Measurements from ENCODE around the gene MTMR12. TPM values are rescaled to one million over a fixed set of nuclear protein-coding genes. Genes with fewer than 3 reads are reported as not detected.
"Not testable (repeated sequence)": the region's sequence is repeated elsewhere in the genome, so short reads cannot be mapped to it uniquely, and the experiment has no call there.

MTMR12 gene
- total RNA-seq, 4 donors from 2014 or later: 35.8 to 40.0 (median 38.1) TPM

DNA sequence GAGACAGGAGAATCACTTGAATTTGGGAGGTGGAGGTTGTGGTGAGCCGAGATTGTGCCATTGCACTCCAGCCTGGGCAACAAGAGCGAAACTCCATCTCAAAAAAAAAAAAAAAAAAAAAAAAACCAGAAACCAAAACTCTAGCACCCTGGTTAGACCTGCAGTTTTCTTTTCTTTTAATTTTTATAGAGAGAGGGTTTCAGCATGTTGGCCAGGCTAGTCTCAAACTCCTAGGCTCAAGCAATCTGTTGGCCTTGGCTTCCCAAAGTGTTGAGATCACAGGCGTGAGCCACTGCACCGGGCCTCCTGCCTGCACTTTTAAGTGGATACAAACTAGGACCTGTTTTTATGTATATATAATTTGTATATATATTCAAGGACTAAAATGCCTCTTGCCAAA lies 12.9 kb upstream of the MTMR12 start:
- H3K4me3 ChIP-seq: no peak overlapping the region
- H3K4me1 ChIP-seq: peaks cover 0 to 11% (median 0%) of the 10 kb centered on the region in 4 donors
- no peaks in the 10 kb centered on the region for H3K27me3 ChIP-seq
- H3K36me3 ChIP-seq: no peaks in the 10 kb centered on the region
- no peak overlapping the region for H3K27ac ChIP-seq
- TF ChIP-seq EP300 (IDR thresholded peaks at IDR 0.05) (no peak), POLR2A (IDR thresholded peaks at IDR 0.05) (no peak)
- TF ChIP-seq, protein P1, sequence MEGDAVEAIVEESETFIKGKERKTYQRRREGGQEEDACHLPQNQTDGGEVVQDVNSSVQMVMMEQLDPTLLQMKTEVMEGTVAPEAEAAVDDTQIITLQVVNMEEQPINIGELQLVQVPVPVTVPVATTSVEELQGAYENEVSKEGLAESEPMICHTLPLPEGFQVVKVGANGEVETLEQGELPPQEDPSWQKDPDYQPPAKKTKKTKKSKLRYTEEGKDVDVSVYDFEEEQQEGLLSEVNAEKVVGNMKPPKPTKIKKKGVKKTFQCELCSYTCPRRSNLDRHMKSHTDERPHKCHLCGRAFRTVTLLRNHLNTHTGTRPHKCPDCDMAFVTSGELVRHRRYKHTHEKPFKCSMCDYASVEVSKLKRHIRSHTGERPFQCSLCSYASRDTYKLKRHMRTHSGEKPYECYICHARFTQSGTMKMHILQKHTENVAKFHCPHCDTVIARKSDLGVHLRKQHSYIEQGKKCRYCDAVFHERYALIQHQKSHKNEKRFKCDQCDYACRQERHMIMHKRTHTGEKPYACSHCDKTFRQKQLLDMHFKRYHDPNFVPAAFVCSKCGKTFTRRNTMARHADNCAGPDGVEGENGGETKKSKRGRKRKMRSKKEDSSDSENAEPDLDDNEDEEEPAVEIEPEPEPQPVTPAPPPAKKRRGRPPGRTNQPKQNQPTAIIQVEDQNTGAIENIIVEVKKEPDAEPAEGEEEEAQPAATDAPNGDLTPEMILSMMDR (IDR thresholded peaks at IDR 0.05): no peak
- H3K9me3 ChIP-seq: peaks cover 0 to 8% (median 4%) of the 10 kb centered on the region in 4 donors
- WGBS, 2 donors: 90 to 94% methylated on average over 4 of the region's 4 CpGs
- DNase-seq (ENCODE audit: low spot score in 2 of 2): no peak

- no peak overlapping the region for H3K27ac ChIP-seq
- 50 to 52% methylated on average over 3 of the region's 3 CpGs for WGBS, 2 donors
- no peaks in the 10 kb centered on the region for H3K36me3 ChIP-seq
- no peak overlapping the region for H3K4me3 ChIP-seq
- no peak for DNase-seq (ENCODE audit: low spot score in 2 of 2)
- H3K9me3 ChIP-seq: peaks cover 0 to 8% (median 4%) of the 10 kb centered on the region in 4 donors
- TF ChIP-seq, protein P1 (IDR thresholded peaks at IDR 0.05): no peak
- peaks cover 0 to 11% (median 0%) of the 10 kb centered on the region in 4 donors for H3K4me1 ChIP-seq
- H3K27me3 ChIP-seq: no peaks in the 10 kb centered on the region
Observed at GRCh38 chr5:32325062-32325461, 12.3 kb upstream of the MTMR12 start.

DNA sequence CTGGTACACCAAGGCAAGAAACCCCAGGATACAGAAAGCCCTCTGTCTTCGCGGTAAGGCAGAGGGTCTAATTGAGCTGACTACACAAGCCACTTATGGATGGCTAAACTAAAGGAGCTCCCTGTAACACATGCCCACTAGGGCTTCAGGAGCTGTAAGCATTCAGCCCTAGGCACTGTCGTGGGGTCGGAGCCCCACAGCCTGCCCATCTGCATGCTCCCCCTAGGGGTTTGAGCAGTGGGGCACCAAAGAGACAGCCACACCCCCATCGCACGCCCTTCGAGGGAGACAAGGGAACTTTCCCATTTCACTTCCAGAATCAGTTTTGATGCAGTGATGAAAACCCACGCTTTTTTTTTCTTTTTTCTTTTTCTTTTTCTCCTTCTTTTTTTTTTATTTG lies 11.0 kb upstream of the MTMR12 start:
- TF ChIP-seq POLR2A (IDR thresholded peaks at IDR 0.05) (no peak), EP300 (IDR thresholded peaks at IDR 0.05) (no peak)
- TF ChIP-seq, protein P1 (IDR thresholded peaks at IDR 0.05): no peak
- Histone ChIP-seq H3K27me3 (no peaks in the 10 kb centered on the region), H3K4me1 (no peaks in the 10 kb centered on the region), H3K36me3 (no peaks in the 10 kb centered on the region), H3K27ac (no peak overlapping the region), H3K9me3 (peaks cover 0 to 8% (median 4%) of the 10 kb centered on the region in 4 donors), H3K4me3 (no peak overlapping the region)
- 70 to 81% methylated on average over 8 of the region's 8 CpGs for WGBS, 2 donors
- DNase-seq (ENCODE audit: low spot score in 2 of 2): no peak

DNA sequence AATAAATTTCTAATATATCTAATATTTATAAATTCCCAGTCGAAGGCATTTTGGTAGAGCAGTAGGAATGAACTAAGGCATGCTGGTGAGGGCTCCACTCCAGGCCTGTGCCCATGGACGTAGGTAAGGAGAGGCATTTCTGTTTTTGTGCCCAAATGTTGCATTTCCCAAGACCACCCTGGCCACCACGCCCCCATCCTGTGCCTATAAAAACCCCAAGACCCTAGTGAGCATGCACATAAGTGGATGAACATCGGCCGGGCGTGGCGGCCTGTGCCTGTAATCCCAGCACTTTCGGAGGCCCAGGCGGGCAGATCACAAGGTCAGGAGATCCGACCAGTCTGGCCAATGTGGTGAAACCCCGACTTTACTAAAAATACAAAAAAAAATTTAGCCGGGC lies 10.1 kb upstream of the MTMR12 start:
- peaks cover 0 to 8% (median 4%) of the 10 kb centered on the region in 4 donors for H3K9me3 ChIP-seq
- TF ChIP-seq POLR2A (IDR thresholded peaks at IDR 0.05) (no peak), EP300 (IDR thresholded peaks at IDR 0.05) (no peak)
- TF ChIP-seq, protein P1 (IDR thresholded peaks at IDR 0.05): no peak
- DNase-seq (ENCODE audit: low spot score in 2 of 2): no peak
- H3K36me3 ChIP-seq: no peaks in the 10 kb centered on the region
- H3K27ac ChIP-seq: no peak overlapping the region
- H3K27me3 ChIP-seq: no peaks in the 10 kb centered on the region
- H3K4me3 ChIP-seq: no peak overlapping the region
- no peaks in the 10 kb centered on the region for H3K4me1 ChIP-seq
- WGBS, 2 donors: 93 to 95% methylated on average over 12 of the region's 12 CpGs

DNA sequence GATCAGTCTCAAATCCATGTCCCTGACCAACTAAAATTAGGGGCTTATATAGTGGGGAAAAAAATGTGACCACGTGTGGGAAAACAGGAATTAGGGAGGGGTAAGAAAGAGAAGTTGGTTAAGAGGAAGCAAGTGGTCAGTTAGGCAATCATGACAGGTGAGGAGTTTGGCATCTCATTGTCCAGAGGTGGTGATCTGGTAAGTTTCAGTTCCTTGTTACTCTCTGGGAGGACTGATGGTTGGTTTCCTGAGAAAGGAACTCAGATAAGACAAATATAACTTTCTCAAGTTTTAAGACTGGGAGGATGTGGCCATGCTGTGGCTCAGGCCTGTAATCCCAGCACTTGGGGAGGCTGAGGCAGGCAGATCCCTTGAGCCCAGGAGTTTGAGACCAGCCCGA lies 9.0 kb upstream of the MTMR12 start:
- DNase-seq (ENCODE audit: low spot score in 2 of 2); H3K36me3 ChIP-seq; H3K4me3 ChIP-seq; H3K27me3 ChIP-seq; H3K27ac ChIP-seq; H3K9me3 ChIP-seq; H3K4me1 ChIP-seq: not testable (repeated sequence)
- WGBS, 2 donors: 88 to 92% methylated on average over 2 of the region's 2 CpGs

GRCh38 chr5:32320576-32320975 lies 7.8 kb upstream of the MTMR12 start:
- Histone ChIP-seq H3K27me3 (no peaks in the 10 kb centered on the region), H3K4me3 (no peak overlapping the region), H3K9me3 (peaks cover 0 to 8% (median 4%) of the 10 kb centered on the region in 4 donors), H3K4me1 (no peaks in the 10 kb centered on the region), H3K27ac (no peak overlapping the region), H3K36me3 (no peaks in the 10 kb centered on the region)
- no peak for DNase-seq (ENCODE audit: low spot score in 2 of 2)
- TF ChIP-seq, protein P1 (IDR thresholded peaks at IDR 0.05): no peak
- TF ChIP-seq EP300 (IDR thresholded peaks at IDR 0.05) (no peak), POLR2A (IDR thresholded peaks at IDR 0.05) (no peak)
- WGBS, 2 donors: 86 to 93% methylated on average over 7 to 8 of the region's 10 CpGs
